A172 (cell line): Measurements from ENCODE around the gene B4GALT5. TPM values are rescaled to one million over a fixed set of nuclear protein-coding genes. Genes with fewer than 3 reads are reported as not detected.
"Not testable (repeated sequence)": the region's sequence is repeated elsewhere in the genome, so short reads cannot be mapped to it uniquely, and the experiment has no call there.

Source experiments
- DNase-seq: peaks from one replicate; pipeline ENCODE4 v3.0.0-alpha.2; 2015; ENCODE audit warnings: low spot score
- total RNA-seq: library from RNA; depleted of rRNA; stranded (reverse); fragments of >200 nt; shearing (Covaris generic); gene quantifications from 2 replicates; pipeline ENCODE4 v1.2.3, GENCODE V29; 2014; rRNA removed

The B4GALT5 gene, protein sequence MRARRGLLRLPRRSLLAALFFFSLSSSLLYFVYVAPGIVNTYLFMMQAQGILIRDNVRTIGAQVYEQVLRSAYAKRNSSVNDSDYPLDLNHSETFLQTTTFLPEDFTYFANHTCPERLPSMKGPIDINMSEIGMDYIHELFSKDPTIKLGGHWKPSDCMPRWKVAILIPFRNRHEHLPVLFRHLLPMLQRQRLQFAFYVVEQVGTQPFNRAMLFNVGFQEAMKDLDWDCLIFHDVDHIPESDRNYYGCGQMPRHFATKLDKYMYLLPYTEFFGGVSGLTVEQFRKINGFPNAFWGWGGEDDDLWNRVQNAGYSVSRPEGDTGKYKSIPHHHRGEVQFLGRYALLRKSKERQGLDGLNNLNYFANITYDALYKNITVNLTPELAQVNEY
- 40.0 and 44.1 TPM in 2 replicates for total RNA-seq

DNA sequence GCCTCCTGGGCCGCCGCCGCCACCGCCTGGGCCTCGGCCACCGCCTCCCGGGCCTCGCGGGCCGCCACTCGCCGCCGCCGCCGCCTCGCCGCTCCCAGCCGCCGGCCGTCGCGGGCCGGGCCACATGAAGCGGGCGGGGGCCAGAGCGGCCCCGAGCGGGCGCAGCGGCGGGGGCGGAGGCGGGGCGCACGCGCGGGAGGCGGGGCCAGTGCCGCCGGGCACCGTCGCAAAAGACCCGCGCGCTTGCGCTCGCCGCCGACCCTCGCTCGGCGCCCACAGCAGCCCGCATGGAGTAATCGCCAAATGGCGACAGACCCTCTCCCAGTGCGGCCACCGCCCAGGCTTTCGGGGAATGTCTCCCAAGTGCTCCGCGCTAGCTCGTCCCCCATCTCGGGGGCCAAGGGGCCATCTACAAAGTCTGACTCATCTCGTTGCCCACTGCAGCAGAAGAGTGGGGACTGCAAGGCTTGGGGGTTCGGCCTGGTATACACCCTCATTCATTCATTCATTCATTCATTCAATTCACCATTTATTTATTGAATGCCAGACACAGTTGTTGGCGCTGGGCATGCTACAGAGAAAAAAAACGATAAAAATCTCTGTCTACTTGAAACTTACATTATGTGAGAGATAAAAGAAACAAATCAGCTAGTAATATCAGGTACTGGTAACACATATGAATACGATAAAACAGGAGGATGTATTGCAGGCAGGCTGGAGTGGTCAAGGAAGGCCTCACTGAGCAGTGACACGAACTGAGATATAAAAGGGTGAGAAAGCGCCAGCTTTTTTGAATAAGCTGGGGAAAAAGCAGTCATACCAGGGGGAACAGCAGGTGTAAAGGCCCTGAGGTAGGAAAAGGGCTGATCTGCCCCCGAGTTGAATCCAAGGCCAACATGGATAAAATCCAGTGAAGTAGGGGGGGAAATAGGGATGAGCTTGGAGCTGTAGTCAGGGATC is at the start of gene B4GALT5:
Gene B4GALT5, minus strand, starts transcription at position 126 of the 960 bp plus-strand sequence. CDS start 188 bp downstream, outside the sequence.
- DNase-seq = peak; percentile 31

DNA sequence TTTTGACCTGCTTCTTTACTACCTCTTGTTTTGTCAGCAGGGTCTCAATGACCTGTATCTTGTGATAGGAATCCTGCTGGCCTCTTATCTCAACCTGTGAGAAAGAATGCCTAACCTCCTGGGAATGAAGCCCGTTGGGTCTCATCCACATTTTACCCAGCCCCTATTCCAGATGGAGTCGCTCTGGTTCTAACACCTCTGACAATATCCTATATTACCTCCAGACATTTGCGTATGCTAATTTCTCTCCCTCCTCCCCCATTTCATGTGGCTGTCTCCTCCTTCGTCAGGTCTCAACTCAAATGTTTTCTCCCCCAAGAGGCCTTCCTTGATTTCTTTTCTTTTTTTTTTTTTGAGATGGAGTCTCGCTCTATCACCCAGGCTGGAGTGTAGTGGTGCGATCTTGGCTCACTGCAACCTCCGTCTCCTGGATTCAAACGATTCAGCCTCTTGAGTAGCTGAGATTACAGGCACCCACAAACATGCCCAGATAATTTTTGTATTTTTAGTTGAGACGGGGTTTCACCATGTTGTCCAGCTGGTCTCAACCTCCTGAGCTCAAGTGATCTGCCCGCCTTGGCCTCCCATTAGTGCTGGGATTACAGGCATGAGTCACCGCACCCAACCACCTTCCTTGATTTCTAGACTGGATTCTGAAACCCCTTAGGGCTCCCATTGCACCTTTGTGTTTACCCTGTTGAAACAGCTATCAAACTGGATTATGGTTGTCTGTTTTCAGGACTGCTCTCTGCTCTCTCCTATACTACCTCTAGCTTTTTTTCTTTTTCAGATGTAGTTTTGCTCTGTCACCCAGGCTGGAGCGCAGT is 49.5 kb upstream of the B4GALT5 start:
- no peak for DNase-seq

DNA sequence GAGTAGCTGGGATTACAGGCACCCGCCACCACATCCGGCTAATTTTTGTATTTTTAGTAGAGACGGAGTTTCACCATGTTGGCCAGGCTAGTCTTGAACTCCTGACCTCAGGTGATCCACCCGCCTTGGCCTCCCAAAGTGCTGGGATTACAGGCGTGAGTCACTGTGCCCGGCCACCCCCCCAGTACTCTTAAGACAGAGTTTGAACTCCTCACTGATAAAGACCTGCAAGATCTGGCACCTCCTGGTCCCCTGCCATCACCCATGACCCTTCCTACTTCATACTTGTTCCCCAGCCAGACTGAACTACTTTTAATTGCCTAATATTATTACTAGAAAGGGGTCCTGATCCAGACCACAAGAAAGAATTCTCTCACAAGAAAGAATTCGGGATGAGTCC is 48.2 kb upstream of the B4GALT5 start:
- DNase-seq = not testable (repeated sequence)

- DNase-seq = no peak
Observed at GRCh38 chr20:49759266-49759950, 45.7 kb upstream of the B4GALT5 start.

- DNase-seq = no peak
Observed at GRCh38 chr20:49758781-49759180, 45.1 kb upstream of the B4GALT5 start.

DNA sequence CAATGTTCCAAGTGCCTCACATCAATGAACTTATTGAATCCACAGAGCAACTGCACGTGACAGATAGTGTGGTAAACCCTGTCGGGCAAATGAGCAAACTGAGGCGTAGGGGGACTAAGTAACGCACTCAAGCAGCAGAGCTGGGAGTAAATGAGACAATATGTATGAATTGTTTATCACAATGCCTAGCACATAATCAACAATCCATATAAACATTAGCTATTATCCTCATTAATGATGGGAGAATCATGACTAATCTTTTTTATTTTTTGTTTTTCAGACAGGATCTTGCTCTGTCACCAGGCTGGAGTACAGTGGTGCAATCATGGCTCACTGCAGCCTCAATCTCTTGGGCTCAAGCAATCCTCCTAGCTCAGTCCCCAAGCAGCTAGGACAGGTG is 43.9 kb upstream of the B4GALT5 start:
- no peak for DNase-seq

GRCh38 chr20:49756241-49756640 is 42.6 kb upstream of the B4GALT5 start:
- DNase-seq = no peak

DNA sequence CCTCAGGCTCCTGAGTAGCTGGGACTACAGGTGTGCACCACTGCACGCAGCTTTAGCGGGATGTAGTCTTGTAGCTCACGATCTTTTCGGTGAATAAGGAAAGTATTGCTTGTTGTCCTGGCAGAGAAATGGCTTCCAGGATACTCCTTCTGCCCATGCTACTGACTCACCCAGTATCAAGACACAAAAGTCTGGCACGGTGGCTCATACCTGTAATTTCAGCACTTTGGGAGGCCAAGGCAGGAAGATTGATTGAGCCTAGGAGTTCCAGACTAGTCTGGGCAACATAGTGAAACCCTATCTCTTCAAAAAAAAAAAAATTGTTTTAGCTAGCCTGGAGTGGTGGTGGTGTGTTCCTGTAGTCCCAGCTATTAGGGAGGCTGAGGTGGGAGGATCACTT is 40.9 kb upstream of the B4GALT5 start:
- DNase-seq = no peak

DNA sequence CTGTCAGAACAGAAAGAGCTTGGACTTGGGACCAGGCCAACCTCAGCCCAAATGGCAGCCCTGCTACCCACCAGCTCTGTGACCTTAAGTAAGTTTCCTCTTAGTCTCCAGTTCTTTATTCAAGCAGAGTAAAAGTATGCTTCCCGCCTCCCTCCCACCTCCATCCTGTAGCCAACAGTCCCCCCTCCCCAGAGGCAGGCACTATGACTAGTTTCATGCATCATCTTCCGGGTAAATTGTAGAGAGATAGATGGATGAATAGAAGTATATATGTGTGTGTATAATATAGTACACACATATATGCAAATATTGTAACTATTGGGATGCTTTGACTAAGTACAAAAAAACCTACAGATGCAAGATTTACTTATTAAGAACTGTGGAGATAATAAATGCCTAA is 39.5 kb upstream of the B4GALT5 start:
- DNase-seq = no peak

- no peak for DNase-seq
Observed at GRCh38 chr20:49752201-49752903, 38.7 kb upstream of the B4GALT5 start.

DNA sequence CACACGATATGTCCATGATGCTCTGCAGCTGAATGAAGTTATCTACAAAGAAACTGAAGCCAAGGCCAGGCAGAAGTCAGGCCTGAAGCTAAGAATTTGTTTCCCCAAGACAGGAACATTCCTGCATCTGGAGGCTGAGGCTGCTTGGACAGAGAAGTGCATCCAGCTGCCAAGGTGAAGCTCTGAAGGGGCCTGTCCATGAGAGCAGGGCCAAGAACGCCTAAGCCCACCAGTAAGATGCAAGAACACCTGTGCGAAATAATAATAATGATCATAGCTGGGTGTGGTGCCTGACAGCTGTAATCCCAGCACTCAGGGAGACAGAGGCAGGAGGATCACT is 37.7 kb upstream of the B4GALT5 start:
- DNase-seq = no peak

- DNase-seq = no peak
Observed at GRCh38 chr20:49750611-49751396, 37.1 kb upstream of the B4GALT5 start.

- DNase-seq = no peak
Observed at GRCh38 chr20:49749625-49750024, 35.9 kb upstream of the B4GALT5 start.

DNA sequence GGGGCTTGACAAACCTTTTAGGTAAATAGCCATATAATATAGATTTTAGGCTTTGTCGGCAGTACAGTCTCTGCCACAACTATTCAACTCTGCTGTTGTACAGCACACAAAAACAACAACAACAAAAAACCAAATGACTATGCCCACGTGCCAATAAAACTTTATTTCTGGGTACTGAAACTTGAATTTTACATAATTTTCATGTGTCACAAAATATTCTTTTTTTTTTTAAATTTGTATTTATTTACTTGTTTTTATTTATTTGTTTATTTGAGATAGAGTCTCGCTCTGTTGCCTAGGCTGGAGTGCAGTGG is 34.8 kb upstream of the B4GALT5 start:
- no peak for DNase-seq

- DNase-seq = no peak
Observed at GRCh38 chr20:49747707-49748524, 34.2 kb upstream of the B4GALT5 start.

DNA sequence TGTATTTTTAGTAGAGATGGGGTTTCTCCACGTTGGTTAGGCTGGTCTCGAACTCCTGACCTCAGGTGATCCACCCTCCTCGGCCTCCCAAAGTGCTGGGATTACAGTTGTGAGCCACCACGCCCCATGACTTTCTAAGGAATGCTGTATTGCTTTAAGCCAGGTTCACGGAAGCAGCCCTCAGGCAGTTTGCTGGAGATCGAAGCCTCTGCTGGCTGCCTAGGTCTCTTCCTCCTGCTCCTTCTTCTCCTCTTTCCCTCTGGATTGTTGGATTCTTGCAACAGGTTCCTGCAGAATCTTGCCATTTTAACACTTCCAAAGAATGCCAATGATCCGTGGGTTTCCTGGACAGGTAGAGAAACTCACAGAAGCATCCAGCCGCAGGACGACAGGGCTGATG is 29.3 kb upstream of the B4GALT5 start:
- DNase-seq = no peak

DNA sequence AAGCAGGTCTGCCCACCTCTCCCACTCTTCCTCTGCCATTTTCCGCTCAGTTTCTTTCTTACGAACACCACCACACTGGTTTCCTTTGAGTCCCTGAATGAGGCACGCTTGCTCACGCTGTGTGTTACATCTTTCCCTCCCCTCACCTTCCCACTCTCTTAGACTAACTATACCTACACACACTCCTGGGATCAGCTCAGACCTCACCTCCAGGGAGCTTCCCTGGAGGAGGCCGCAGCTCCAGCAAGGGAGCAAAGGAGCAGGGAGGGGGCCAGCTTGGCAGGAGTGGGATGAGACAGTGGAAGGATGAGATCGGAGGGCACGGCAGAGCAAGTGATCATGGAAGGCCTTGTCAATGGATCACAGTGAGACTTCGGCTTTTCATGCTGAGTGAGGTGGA is 28.3 kb upstream of the B4GALT5 start:
- DNase-seq = no peak

- DNase-seq = no peak
Observed at GRCh38 chr20:49740807-49741206, 27.1 kb upstream of the B4GALT5 start.

DNA sequence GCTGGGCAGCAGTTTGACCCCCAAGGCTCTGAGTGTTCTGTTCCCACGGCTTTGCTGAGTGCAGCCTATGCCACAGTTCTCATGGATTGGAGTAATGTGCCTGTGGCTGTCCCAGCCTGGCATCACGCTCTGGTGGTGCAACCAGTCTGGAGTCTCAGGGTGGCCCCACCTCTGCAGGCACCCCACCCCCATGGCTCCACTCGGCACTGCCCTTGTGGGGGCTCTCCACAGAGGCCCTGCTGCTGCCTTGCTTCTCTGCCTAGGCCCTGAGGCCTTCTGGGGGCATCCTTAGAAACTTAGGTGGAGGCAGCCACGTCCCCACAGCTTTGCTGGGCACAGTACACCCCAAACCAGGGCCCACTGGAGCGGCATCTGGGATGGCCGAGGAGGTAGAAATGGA is 25.4 kb upstream of the B4GALT5 start:
- DNase-seq = no peak
